GM23248 (cell line): ENCODE measurements around the gene ETV7.

Source experiments
- EZH2 ChIP-seq: fragments of 200-600 bp; sonication (generic); IDR thresholded peaks from 2 replicates; pipeline ENCODE4 v1.6.1; 2018; ENCODE audit warnings: antibody characterized with exemption, mild to moderate bottlenecking; ENCODE audit not compliant: insufficient read depth, poor library complexity, severe bottlenecking
- EZH2phosphoT487 ChIP-seq: fragments of 200-600 bp; sonication (generic); IDR thresholded peaks from 2 replicates; pipeline ENCODE4 v1.6.1; 2018; ENCODE audit warnings: antibody characterized with exemption, moderate library complexity, mild to moderate bottlenecking, low read depth; ENCODE audit not compliant: insufficient read depth

- TF ChIP-seq EZH2 (no peak), EZH2phosphoT487 (no peak)
These were observed 58.9 kb downstream of the ETV7 start for GRCh38 chr6:36328600-36328999.
